ENCODE data around the gene PAM. TPM values are rescaled to one million over a fixed set of nuclear protein-coding genes. Genes with fewer than 3 reads are reported as not detected.

Gene PAM
- total RNA-seq, 1 experiment from 2014 or later, result 257 TPM

DNA sequence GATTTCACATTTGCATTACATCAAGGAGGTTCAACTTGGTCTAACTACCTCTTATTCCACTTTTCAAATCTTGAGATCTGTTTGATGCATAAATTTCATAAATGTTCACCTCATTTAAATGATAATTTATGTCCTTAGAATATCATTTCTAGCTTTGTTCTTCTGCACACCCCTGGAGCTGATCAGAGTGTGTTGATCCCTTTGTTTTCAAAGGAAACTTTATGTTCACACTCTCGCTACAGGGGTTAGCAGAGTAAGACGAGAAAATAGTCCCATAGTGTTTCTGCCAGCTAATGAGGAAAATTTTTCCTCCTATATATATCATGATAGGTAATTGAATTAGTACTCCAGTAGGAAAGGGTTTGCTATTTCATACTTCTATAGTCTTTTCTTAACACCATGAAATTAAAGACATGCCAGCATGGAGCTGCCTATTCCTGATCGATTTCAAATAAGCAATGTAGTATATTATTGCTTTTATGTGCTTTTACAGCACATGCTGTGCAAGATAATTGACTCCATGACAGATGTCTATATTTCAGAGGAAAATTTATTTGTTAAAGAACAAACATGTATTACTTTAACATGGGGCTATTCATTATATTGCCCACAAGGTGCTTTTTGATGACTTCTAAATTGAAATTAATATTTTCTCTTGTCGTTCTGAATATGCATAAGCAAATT, 4.8 kb upstream of the PAM start:
- ChIA-PET CTCF (interaction anchor here (1.4 to 1.6 kb wide), 2 partner anchors 15 to 30 kb away, joined by 3 read pairs; no protein-coding TSS in a partner anchor), POLR2A (no interaction called here), RAD21 (ENCODE audit: low non-redundant PET in 1 of 2, low total read pairs in 2 of 2, uncharacterized antibody in 2 of 2, unreplicated experiment in 2 of 2) (no interaction called here)
- Histone ChIP-seq H3K27ac (ENCODE audit: low read depth, low read length) (no peak overlapping the region), H3K79me2 (ENCODE audit: insufficient read depth, low read length) (no peaks in the 10 kb centered on the region), H3K4me2 (ENCODE audit: low read length) (peak overlapping the region; percentile 40; the same call in 1 of the 2 replicates), H3K9me2 (ENCODE audit: insufficient read depth) (no peaks in the 10 kb centered on the region), H3K36me3 (ENCODE audit: control insufficient read depth in 1 of 2, insufficient read depth in 2 of 2, low read length in 2 of 2) (no peaks in the 10 kb centered on the region), H3K4me1 (ENCODE audit: control insufficient read depth in 1 of 2, insufficient read depth in 2 of 2, low read length in 2 of 2) (peaks cover 16 to 27% of the 10 kb centered on the region in 2 experiments), H4K20me1 (ENCODE audit: insufficient read depth) (no peaks in the 10 kb centered on the region), H2AFZ (ENCODE audit: low read depth, low read length, poor library complexity, severe bottlenecking) (no peak overlapping the region), H3K4me3 (replicated peaks in 1 of 2; ENCODE audit: low read depth in 1 of 2, low read length in 2 of 2) (no peak overlapping the region), H3K9me3 (ENCODE audit: control insufficient read depth in 1 of 2, insufficient read depth in 1 of 2, low read depth in 1 of 2, low read length in 2 of 2) (no peaks in the 10 kb centered on the region), H3K27me3 (ENCODE audit: insufficient read depth, low read length) (no peaks in the 10 kb centered on the region), H3K9ac (ENCODE audit: low read length) (no peak overlapping the region)
- ATAC-seq, result no peak
- TF ChIP-seq CBX3 (IDR thresholded peaks at IDR 0.05; ENCODE audit: low read depth), result no peak
- no peak for TF ChIP-seq CEBPB (IDR thresholded peaks at IDR 0.05; ENCODE audit: low read depth)
- TF ChIP-seq, protein P1, sequence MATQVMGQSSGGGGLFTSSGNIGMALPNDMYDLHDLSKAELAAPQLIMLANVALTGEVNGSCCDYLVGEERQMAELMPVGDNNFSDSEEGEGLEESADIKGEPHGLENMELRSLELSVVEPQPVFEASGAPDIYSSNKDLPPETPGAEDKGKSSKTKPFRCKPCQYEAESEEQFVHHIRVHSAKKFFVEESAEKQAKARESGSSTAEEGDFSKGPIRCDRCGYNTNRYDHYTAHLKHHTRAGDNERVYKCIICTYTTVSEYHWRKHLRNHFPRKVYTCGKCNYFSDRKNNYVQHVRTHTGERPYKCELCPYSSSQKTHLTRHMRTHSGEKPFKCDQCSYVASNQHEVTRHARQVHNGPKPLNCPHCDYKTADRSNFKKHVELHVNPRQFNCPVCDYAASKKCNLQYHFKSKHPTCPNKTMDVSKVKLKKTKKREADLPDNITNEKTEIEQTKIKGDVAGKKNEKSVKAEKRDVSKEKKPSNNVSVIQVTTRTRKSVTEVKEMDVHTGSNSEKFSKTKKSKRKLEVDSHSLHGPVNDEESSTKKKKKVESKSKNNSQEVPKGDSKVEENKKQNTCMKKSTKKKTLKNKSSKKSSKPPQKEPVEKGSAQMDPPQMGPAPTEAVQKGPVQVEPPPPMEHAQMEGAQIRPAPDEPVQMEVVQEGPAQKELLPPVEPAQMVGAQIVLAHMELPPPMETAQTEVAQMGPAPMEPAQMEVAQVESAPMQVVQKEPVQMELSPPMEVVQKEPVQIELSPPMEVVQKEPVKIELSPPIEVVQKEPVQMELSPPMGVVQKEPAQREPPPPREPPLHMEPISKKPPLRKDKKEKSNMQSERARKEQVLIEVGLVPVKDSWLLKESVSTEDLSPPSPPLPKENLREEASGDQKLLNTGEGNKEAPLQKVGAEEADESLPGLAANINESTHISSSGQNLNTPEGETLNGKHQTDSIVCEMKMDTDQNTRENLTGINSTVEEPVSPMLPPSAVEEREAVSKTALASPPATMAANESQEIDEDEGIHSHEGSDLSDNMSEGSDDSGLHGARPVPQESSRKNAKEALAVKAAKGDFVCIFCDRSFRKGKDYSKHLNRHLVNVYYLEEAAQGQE (IDR thresholded peaks at IDR 0.05; ENCODE audit: low read depth), result no peak
- no peak for TF ChIP-seq EZH2phosphoT487 (IDR thresholded peaks at IDR 0.05; ENCODE audit: borderline replicate concordance)
- TF ChIP-seq YY1 (IDR thresholded peaks at IDR 0.05; ENCODE audit: extremely low read depth, insufficient replicate concordance, low read depth, low read length), result no peak
- TF ChIP-seq ELF1 (IDR thresholded peaks at IDR 0.05; ENCODE audit: borderline replicate concordance, low read depth), result no peak
- TF ChIP-seq SP1 (IDR thresholded peaks at IDR 0.05; ENCODE audit: low read depth), result no peak
- TF ChIP-seq POLR2A (IDR thresholded peaks at IDR 0.05; ENCODE audit: borderline replicate concordance, extremely low read depth, insufficient read depth, insufficient read length), result no peak
- TF ChIP-seq CTCF (IDR thresholded peaks at IDR 0.05 in 2 of 3, conservative IDR thresholded peaks at IDR 0.05 in 1 of 3; ENCODE audit: borderline replicate concordance in 1 of 3, insufficient read depth in 1 of 3, low read depth in 2 of 3, low read length in 2 of 3), result no peak
- TF ChIP-seq, protein P2, sequence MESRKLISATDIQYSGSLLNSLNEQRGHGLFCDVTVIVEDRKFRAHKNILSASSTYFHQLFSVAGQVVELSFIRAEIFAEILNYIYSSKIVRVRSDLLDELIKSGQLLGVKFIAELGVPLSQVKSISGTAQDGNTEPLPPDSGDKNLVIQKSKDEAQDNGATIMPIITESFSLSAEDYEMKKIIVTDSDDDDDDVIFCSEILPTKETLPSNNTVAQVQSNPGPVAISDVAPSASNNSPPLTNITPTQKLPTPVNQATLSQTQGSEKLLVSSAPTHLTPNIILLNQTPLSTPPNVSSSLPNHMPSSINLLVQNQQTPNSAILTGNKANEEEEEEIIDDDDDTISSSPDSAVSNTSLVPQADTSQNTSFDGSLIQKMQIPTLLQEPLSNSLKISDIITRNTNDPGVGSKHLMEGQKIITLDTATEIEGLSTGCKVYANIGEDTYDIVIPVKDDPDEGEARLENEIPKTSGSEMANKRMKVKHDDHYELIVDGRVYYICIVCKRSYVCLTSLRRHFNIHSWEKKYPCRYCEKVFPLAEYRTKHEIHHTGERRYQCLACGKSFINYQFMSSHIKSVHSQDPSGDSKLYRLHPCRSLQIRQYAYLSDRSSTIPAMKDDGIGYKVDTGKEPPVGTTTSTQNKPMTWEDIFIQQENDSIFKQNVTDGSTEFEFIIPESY (IDR thresholded peaks at IDR 0.05; ENCODE audit: extremely low read depth, insufficient replicate concordance, low read length), result no peak
- TF ChIP-seq ZNF274 (IDR thresholded peaks at IDR 0.05; ENCODE audit: low read depth, low read length), result no peak
- TF ChIP-seq TCF7L2 (IDR thresholded peaks at IDR 0.05; ENCODE audit: borderline replicate concordance, extremely low read depth, insufficient read depth, insufficient read length), result no peak
- no peak for TF ChIP-seq POLR2AphosphoS5 (IDR thresholded peaks at IDR 0.05; ENCODE audit: low read depth, low read length)
- no peak for TF ChIP-seq JUND (IDR thresholded peaks at IDR 0.05)
- no peak for TF ChIP-seq SIN3A (IDR thresholded peaks at IDR 0.05; ENCODE audit: low read depth)
- TF ChIP-seq EZH2 (IDR thresholded peaks at IDR 0.05), result no peak
- no peak for TF ChIP-seq SRF (IDR thresholded peaks at IDR 0.05; ENCODE audit: low read depth)
- no TSS peak for BruUV-seq (replicated peaks)
- DNase-seq (ENCODE audit: low read depth, low spot score), result no peak
- intact Hi-C loops (cut with micrococcal nuclease), result no loop called here
